GM06990 (cell line): ENCODE results near the gene HCN1.
"Not testable (repeated sequence)": the region's sequence is repeated elsewhere in the genome, so short reads cannot be mapped to it uniquely, and the experiment has no call there.

Source experiments
- DNase-seq: peaks from one replicate; pipeline ENCODE4 v3.0.0-alpha.2; 2011; ENCODE audit not compliant: insufficient read length; ENCODE audit errors: extremely low read depth
- H3K27me3 ChIP-seq: replicated peaks from 2 replicates; pipeline ENCODE4 v1.6.0; 2011; ENCODE audit warnings: low read length; ENCODE audit not compliant: control insufficient read depth, insufficient read depth
- H3K36me3 ChIP-seq: 2 replicates; pipeline ENCODE4 v1.5.1; 2011; ENCODE audit warnings: low read length; ENCODE audit not compliant: control insufficient read depth, insufficient read depth
- H3K4me3 ChIP-seq: replicated peaks from 2 replicates; pipeline ENCODE4 v1.5.1; 2011; ENCODE audit warnings: low read depth, mild to moderate bottlenecking, control low read depth, low read length
- CTCF ChIP-seq: IDR thresholded peaks from 2 replicates; pipeline ENCODE4 v1.5.1; 2011; ENCODE audit warnings: low read length, control low read depth, mild to moderate bottlenecking, inconsistent platforms; ENCODE audit not compliant: insufficient read depth, poor library complexity, severe bottlenecking

HCN1 gene

DNA sequence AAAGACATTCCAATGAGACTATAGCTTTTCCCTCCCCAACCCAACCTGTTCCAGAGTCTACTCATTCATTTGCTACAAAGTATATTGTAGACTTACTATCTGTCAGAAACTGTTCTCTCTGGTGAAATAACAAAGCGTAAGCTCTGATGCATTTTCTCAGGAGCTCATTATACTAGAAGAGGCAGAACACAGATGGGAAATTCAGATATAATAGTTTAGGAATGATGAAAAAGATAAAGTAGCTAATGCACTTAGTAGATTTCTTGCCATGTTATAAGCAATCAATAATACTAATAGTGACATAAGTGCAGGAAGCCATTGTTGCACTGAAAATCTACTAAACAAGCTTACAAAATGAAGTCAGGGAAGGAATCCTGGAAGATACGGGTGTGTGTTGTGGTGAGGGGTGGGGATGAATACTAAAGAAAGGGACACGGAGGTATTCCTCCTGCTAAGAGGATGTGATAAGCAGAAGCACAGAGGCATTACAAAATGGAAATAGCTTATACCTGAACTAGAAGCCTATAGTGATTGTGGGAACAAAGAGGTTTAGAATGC lies 78.2 kb downstream of the HCN1 start:
- no peaks in the 10 kb centered on the region for H3K27me3 ChIP-seq
- DNase-seq: no peak
- H3K4me3 ChIP-seq: no peak overlapping the region
- no peaks in the 10 kb centered on the region for H3K36me3 ChIP-seq
- TF ChIP-seq CTCF: no peak

DNA sequence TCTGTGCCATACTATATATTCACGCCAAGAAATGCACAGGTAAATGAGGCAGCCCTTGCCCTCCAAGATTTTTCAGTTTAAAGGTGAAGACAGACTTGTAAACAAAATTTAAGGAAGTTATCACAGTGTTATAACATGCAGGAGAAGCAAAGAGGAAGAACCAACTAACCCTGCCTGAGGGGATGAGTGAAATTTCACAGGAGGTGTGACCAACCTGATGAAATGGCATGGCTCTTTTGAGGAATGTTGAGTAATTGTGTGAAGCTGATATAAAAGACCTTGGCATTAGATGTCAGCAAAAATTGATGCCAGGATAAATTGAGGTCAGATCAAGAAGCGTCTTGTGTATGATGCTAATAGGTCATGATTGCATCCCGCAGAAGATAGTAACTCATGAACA lies 86.5 kb downstream of the HCN1 start:
- TF ChIP-seq CTCF: no peak
- no peak for DNase-seq
- no peaks in the 10 kb centered on the region for H3K36me3 ChIP-seq
- H3K27me3 ChIP-seq: no peaks in the 10 kb centered on the region
- no peak overlapping the region for H3K4me3 ChIP-seq

DNA sequence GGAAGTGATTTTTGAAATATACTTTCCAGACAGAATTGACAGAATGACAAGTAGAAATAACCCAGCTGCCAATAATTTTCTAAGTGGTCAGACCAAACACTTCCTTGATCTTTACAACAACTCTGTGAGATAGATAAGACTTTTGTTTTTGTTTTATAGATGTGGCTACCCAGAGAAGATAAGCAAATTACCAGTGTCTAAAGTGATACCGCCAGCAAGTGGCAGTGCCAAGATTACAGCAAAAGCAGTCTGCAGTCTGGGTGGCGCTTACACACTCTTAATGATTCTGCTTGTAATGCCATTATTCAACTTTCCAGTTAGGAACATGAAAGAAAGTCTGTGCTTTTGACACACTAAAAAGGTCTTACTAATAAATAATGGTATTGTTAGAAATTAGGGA lies 92.1 kb downstream of the HCN1 start:
- H3K36me3 ChIP-seq: no peaks in the 10 kb centered on the region
- H3K4me3 ChIP-seq: no peak overlapping the region
- no peak for DNase-seq
- TF ChIP-seq CTCF: no peak
- H3K27me3 ChIP-seq: no peaks in the 10 kb centered on the region

GRCh38 chr5:45601424-45601823 lies 94.8 kb downstream of the HCN1 start:
- no peak for DNase-seq

GRCh38 chr5:45596320-45596719 lies 99.9 kb downstream of the HCN1 start:
- H3K27me3 ChIP-seq: no peaks in the 10 kb centered on the region
- no peak overlapping the region for H3K4me3 ChIP-seq
- DNase-seq: no peak
- no peak for TF ChIP-seq CTCF
- no peaks in the 10 kb centered on the region for H3K36me3 ChIP-seq

More at GRCh38 chr5:45601424-45601823, 94.8 kb downstream of the HCN1 start:
- TF ChIP-seq CTCF: no peak
- H3K27me3 ChIP-seq: no peaks in the 10 kb centered on the region
- no peak overlapping the region for H3K4me3 ChIP-seq
- H3K36me3 ChIP-seq: no peaks in the 10 kb centered on the region

DNA sequence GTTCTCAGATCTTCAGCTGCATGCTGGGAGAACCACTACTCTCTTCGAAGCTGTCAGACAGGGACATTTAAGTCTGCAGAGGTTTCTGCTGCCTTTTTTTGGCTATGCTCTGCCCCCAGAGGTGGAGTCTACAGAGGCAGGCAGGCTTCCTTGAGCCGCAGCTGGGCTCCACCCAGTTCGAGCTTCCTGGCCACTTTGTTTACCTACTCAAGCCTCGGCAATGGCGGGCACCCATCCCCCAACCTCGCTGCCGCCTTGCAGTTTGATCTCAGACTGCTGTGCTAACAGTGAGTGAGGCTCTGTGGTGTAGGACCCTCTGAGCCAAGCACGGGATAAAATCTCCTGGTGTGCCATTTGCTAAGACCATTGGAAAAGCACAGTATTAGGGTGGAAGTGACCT lies 110.2 kb downstream of the HCN1 start:
- not testable (repeated sequence) for H3K4me3 ChIP-seq, DNase-seq, H3K36me3 ChIP-seq, H3K27me3 ChIP-seq
